Loucy (cell line): ENCODE results near the gene ALG14.

ENCODE experiments used
- H2AFZ ChIP-seq: fragments of 200-600 bp; sonication (generic); 2 replicates; pipeline ENCODE4 v1.6.0; 2016; ENCODE audit warnings: antibody characterized with exemption, mild to moderate bottlenecking, low read length, moderate library complexity
- H3F3A ChIP-seq: fragments of 200-600 bp; 2 replicates; pipeline ENCODE4 v1.6.0; 2016; ENCODE audit warnings: antibody characterized with exemption, low read depth, mild to moderate bottlenecking
- H3K27me3 ChIP-seq: fragments of 200-600 bp; sonication (generic); 2 replicates; pipeline ENCODE4 v1.6.1; 2014; ENCODE audit warnings: low read length, mild to moderate bottlenecking; ENCODE audit not compliant: insufficient read depth, poor library complexity, severe bottlenecking
- H3K36me3 ChIP-seq: fragments of 200-600 bp; sonication (generic); 2 replicates; pipeline ENCODE4 v1.6.1; 2016; ENCODE audit warnings: low read length; ENCODE audit not compliant: insufficient read depth
- H3K4me1 ChIP-seq: fragments of 200-600 bp; sonication (generic); 2 replicates; pipeline ENCODE4 v1.5.1; 2014; ENCODE audit warnings: low read length, mild to moderate bottlenecking; ENCODE audit not compliant: insufficient read depth, poor library complexity, severe bottlenecking
- H3K4me2 ChIP-seq: fragments of 200-600 bp; sonication (generic); 2 replicates; pipeline ENCODE4 v1.6.0; 2014; ENCODE audit warnings: antibody characterized with exemption, low read length, low read depth, mild to moderate bottlenecking; ENCODE audit not compliant: poor library complexity, severe bottlenecking
- H3K4me3 ChIP-seq: fragments of 200-600 bp; sonication (generic); 2 replicates; pipeline ENCODE4 v1.5.1; 2014; ENCODE audit warnings: low read length, mild to moderate bottlenecking, mixed read lengths; ENCODE audit not compliant: poor library complexity, severe bottlenecking
- H3K79me2 ChIP-seq: fragments of 200-600 bp; sonication (generic); 2 replicates; pipeline ENCODE4 v1.6.1; 2014; ENCODE audit warnings: low read length; ENCODE audit not compliant: insufficient read depth
- H3K9ac ChIP-seq: fragments of 200-600 bp; sonication (generic); 2 replicates; pipeline ENCODE4 v1.6.0; 2014; ENCODE audit warnings: mild to moderate bottlenecking, low read depth, low read length, moderate library complexity; ENCODE audit not compliant: poor library complexity, severe bottlenecking
- H3K9me2 ChIP-seq: fragments of 200-600 bp; sonication (generic); replicated peaks from 2 replicates; pipeline ENCODE4 v1.6.1; 2016; ENCODE audit warnings: low read depth, low read length, mixed read lengths
- H3K9me3 ChIP-seq: fragments of 200-600 bp; sonication (generic); 2 replicates; pipeline ENCODE4 v1.6.1; 2014; ENCODE audit warnings: mild to moderate bottlenecking, antibody characterized with exemption, low read length, low read depth; ENCODE audit not compliant: insufficient read depth
- H4K20me1 ChIP-seq: fragments of 200-600 bp; sonication (generic); 2 replicates; pipeline ENCODE4 v1.6.0; 2014; ENCODE audit warnings: antibody characterized with exemption, low read length, mild to moderate bottlenecking; ENCODE audit not compliant: insufficient read depth, poor library complexity, severe bottlenecking
- EZH2phosphoT487 ChIP-seq: fragments of 200-600 bp; IDR thresholded peaks from 2 replicates; pipeline ENCODE4 v1.6.1; 2018; ENCODE audit warnings: antibody characterized with exemption, mild to moderate bottlenecking, moderate library complexity, borderline replicate concordance
- TF ChIP-seq, protein P1 (sequence below): fragments of 200-600 bp; sonication (generic); conservative IDR thresholded peaks from 2 replicates; pipeline ENCODE4 v1.5.1; 2014; ENCODE audit warnings: mild to moderate bottlenecking, antibody characterized with exemption, low read length

ALG14 gene

DNA sequence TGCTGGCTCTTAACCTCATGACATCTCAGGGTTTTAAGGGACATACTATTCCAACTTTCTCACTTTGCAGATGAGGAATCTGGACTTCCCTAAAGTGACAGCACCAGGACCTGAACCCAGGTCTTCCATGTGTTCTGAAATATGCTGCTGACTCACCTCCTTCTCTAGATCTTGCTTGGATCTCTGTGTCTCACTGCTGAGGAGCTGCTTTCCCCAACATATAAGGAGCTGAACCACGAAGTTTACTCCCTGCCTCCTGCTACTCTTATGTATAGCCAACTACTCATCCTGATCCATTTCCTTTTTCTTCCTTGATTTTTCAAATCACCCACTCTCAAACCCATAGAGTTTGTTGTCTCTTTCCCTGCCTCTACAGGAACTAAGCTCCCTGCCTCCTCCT lies 38.2 kb downstream of the ALG14 start:
- no peaks in the 10 kb centered on the region for H3K27me3 ChIP-seq
- H3K79me2 ChIP-seq, result no peaks in the 10 kb centered on the region
- no peak overlapping the region for H3K4me3 ChIP-seq
- no peaks in the 10 kb centered on the region for H3F3A ChIP-seq
- no peaks in the 10 kb centered on the region for H3K36me3 ChIP-seq
- no peak overlapping the region for H3K9ac ChIP-seq
- H3K9me3 ChIP-seq, result no peaks in the 10 kb centered on the region
- H3K9me2 ChIP-seq, result no peaks in the 10 kb centered on the region
- no peak overlapping the region for H3K4me2 ChIP-seq
- TF ChIP-seq, protein P1, sequence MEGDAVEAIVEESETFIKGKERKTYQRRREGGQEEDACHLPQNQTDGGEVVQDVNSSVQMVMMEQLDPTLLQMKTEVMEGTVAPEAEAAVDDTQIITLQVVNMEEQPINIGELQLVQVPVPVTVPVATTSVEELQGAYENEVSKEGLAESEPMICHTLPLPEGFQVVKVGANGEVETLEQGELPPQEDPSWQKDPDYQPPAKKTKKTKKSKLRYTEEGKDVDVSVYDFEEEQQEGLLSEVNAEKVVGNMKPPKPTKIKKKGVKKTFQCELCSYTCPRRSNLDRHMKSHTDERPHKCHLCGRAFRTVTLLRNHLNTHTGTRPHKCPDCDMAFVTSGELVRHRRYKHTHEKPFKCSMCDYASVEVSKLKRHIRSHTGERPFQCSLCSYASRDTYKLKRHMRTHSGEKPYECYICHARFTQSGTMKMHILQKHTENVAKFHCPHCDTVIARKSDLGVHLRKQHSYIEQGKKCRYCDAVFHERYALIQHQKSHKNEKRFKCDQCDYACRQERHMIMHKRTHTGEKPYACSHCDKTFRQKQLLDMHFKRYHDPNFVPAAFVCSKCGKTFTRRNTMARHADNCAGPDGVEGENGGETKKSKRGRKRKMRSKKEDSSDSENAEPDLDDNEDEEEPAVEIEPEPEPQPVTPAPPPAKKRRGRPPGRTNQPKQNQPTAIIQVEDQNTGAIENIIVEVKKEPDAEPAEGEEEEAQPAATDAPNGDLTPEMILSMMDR, result no peak
- TF ChIP-seq EZH2phosphoT487, result no peak
- H4K20me1 ChIP-seq, result no peaks in the 10 kb centered on the region
- no peak overlapping the region for H2AFZ ChIP-seq
- no peaks in the 10 kb centered on the region for H3K4me1 ChIP-seq

DNA sequence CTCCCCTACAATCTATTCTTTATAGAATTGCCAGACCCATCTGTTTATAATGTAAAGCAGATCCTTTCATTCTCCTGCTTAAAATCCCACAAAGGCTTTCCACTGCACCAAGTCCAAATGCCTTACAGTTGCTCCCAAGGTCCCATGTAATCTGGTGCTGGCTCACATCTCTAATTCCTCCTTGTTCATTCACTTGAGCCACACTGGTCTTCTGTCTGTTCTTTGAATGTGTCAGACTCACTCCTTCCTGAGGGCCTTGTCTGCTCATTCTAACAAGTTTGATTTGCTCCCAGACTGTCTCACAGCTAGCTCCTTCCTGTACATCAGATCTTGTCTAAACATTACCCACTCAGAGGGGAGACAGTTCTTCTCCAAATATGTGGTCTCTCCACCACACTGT lies 38.9 kb downstream of the ALG14 start:
- no peaks in the 10 kb centered on the region for H4K20me1 ChIP-seq
- TF ChIP-seq, protein P1, result no peak
- TF ChIP-seq EZH2phosphoT487, result no peak
- no peak overlapping the region for H3K9ac ChIP-seq
- H3K4me2 ChIP-seq, result no peak overlapping the region
- H3K4me3 ChIP-seq, result no peak overlapping the region
- no peaks in the 10 kb centered on the region for H3K27me3 ChIP-seq
- H3K79me2 ChIP-seq, result no peaks in the 10 kb centered on the region
- H3K4me1 ChIP-seq, result no peaks in the 10 kb centered on the region
- H2AFZ ChIP-seq, result no peak overlapping the region
- H3K9me2 ChIP-seq, result no peaks in the 10 kb centered on the region
- peaks cover 3% of the 10 kb centered on the region; the same call in 1 of the 2 replicates for H3K9me3 ChIP-seq
- H3F3A ChIP-seq, result no peaks in the 10 kb centered on the region
- H3K36me3 ChIP-seq, result no peaks in the 10 kb centered on the region

DNA sequence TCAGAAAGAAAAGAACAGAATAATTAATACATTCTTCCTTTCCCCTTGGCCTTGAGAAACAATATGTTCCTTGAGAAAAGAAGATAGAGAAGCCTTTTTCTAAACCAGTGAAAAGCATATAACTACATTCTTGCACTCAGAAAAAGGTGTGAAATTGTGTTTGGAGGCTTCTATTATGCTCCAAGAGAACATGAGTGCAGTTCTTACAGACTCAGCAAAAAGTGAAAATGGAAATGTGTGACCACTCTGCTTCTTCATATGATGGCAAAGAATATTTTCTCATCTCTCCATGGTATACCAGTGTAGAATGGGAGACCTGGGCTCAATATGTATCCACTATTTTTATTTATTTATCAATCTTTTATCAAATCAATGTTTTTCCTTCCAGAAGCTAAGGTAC lies 43.2 kb downstream of the ALG14 start:
- H4K20me1 ChIP-seq, result no peaks in the 10 kb centered on the region
- H3K4me1 ChIP-seq, result no peaks in the 10 kb centered on the region
- H2AFZ ChIP-seq, result no peak overlapping the region
- H3K9ac ChIP-seq, result no peak overlapping the region
- no peak for TF ChIP-seq EZH2phosphoT487
- TF ChIP-seq, protein P1, result no peak
- no peak overlapping the region for H3K4me3 ChIP-seq
- H3K9me3 ChIP-seq, result peaks cover 3% of the 10 kb centered on the region; the same call in 1 of the 2 replicates
- no peaks in the 10 kb centered on the region for H3K9me2 ChIP-seq
- no peaks in the 10 kb centered on the region for H3F3A ChIP-seq
- no peaks in the 10 kb centered on the region for H3K79me2 ChIP-seq
- no peaks in the 10 kb centered on the region for H3K27me3 ChIP-seq
- H3K36me3 ChIP-seq, result no peaks in the 10 kb centered on the region
- no peak overlapping the region for H3K4me2 ChIP-seq
